GM12891 (cell line): Measurements from ENCODE around the gene CHST9.
"Not testable (repeated sequence)": the region's sequence is repeated elsewhere in the genome, so short reads cannot be mapped to it uniquely, and the experiment has no call there.

Experiments
- DNase-seq: peaks from one replicate; pipeline ENCODE4 v3.0.0; 2011; ENCODE audit warnings: low spot score; ENCODE audit not compliant: insufficient read length
- FAIRE-seq: peaks from 2 replicates; lab custom pipeline; 2011; peaks lifted over from hg19 to GRCh38; lab: Jason Lieb, UNC
- PAX5 ChIP-seq: IDR thresholded peaks from 2 replicates; pipeline ENCODE4 v1.6.1; 2011; ENCODE audit warnings: low read length, moderate library complexity, mild to moderate bottlenecking; ENCODE audit not compliant: insufficient read depth, severe bottlenecking
- POLR2A ChIP-seq: IDR thresholded peaks from 2 replicates; pipeline ENCODE4 v1.6.1; 2011; ENCODE audit warnings: low read depth, low read length, control low read depth
- POLR2AphosphoS5 ChIP-seq: IDR thresholded peaks from 2 replicates; pipeline ENCODE4 v1.6.1; 2011; ENCODE audit warnings: low read depth, low read length, control low read depth
- POU2F2 ChIP-seq: IDR thresholded peaks from 2 replicates; pipeline ENCODE4 v1.6.1; 2011; ENCODE audit warnings: low read depth, mild to moderate bottlenecking, control low read depth, low read length, moderate library complexity
- SPI1 ChIP-seq: IDR thresholded peaks from 2 replicates; pipeline ENCODE4 v1.6.1; 2011; ENCODE audit warnings: low read depth, low read length, control low read depth
- TAF1 ChIP-seq: IDR thresholded peaks from 2 replicates; pipeline ENCODE4 v1.6.1; 2011; ENCODE audit warnings: low read depth, low read length, control low read depth

CHST9 gene

DNA sequence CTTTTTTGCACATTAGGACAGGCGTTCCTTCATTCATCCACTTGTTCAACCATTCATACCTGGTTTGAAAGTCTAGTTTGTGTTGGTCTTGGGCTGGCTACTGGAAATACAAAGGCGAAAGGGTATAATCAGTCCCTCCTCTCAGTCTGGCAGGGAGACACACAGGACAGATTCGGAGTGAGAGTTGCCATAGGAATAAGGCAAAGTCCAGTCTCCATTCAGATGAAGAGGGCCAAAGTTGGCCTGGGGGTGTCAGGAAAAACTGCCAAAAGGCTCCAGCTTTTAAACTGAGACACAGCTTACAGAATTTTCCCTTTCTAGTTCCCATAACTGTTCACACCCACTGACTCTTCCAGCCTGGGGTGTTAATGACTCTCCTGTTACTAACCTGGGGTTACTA is 223.3 kb downstream of the CHST9 start:
- no peak for TF ChIP-seq POLR2AphosphoS5
- TF ChIP-seq SPI1, result no peak
- no peak for TF ChIP-seq POLR2A
- TF ChIP-seq POU2F2, result no peak
- TF ChIP-seq TAF1, result no peak
- no peak for TF ChIP-seq PAX5
- no peak for FAIRE-seq
- no peak for DNase-seq

DNA sequence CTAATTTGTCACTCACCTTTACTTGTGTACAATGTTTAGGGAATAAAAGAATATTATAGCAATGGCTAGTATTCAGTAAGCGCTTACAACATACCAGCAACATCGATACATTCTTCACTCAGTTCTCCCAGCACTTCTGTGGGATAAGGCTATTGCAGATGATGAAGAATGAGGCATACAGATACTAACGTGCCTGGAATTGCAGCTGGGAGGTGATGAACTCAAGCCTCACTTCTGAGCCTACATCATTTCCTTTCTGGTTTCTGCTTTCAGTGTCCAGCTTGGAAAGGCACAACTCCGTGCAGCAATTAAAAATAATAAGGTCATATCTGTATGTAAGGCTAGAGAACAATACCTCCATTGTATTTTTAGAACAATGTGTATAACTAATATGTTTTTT is 224.2 kb downstream of the CHST9 start:
- FAIRE-seq, result no peak
- TF ChIP-seq POLR2A, result no peak
- no peak for DNase-seq

DNA sequence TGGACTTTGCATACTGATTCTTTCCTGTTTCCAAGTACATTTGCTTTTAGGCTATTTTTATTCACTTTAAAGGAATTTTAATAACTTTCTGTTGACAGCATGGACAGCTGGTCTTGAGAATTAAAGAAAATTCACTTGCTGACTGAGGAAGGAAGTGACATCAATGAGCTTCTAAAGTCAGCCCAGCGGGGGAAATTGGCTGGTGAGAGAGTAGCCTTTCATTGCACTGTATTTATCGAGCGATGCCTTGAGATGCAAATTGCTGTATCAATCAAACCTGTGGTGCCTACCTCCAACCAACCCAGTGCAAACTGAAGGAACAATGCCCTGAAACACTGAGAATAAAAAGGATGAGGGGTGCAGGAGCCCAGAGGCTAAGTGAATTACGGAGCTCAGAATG is 228.2 kb downstream of the CHST9 start:
- no peak for FAIRE-seq

DNA sequence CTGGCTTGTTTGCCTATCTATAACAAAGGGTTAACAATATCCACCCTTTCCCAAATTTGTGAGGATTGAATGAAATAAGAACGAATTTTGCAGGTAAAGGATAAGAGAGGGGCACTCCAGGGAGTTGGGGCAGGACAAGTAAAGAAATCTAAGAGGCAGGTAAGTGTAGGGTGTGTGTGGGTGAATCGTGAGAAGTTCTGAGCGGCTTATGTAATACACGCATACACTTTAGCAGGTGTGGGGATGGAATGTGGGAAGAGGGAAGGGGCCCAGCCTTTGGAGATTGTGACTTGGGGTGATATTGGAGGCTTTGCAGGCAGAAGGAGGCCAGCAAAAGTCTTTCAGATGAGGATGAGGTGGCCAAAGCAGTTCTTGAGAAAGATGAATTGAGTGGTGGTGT is 236.4 kb downstream of the CHST9 start:
- no peak for DNase-seq
- TF ChIP-seq SPI1 (no peak), POU2F2 (no peak), TAF1 (no peak), POLR2AphosphoS5 (no peak), POLR2A (no peak), PAX5 (no peak)
- no peak for FAIRE-seq

More for the DNA sequence above, 228.2 kb downstream of the CHST9 start:
- DNase-seq, result no peak
- TF ChIP-seq SPI1, result no peak
- no peak for TF ChIP-seq POLR2A
- no peak for TF ChIP-seq POU2F2
- no peak for TF ChIP-seq POLR2AphosphoS5
- TF ChIP-seq PAX5, result no peak
- TF ChIP-seq TAF1, result no peak

DNA sequence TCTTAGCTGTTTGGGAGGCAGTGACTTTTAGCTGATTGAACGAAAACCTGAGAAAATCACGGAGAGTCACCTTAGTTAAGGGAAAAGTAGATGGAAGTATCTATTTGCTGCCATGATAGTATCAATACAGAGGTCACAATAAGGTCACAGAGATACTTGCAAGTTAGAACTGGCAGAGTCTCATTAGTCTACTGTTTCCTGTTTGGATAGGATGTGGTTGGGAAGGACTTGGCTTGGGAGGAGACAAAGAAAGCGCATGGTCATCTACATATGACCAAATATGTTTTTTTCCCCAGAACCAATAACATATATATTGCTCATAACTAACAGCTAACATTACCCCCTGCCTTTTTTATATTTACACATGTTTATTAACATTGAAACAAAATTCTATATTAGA is 241.2 kb downstream of the CHST9 start:
- DNase-seq, result no peak
- no peak for FAIRE-seq
- TF ChIP-seq POLR2A, result no peak
- no peak for TF ChIP-seq TAF1
- TF ChIP-seq POLR2AphosphoS5, result no peak
- TF ChIP-seq PAX5, result no peak
- TF ChIP-seq POU2F2, result no peak
- no peak for TF ChIP-seq SPI1

DNA sequence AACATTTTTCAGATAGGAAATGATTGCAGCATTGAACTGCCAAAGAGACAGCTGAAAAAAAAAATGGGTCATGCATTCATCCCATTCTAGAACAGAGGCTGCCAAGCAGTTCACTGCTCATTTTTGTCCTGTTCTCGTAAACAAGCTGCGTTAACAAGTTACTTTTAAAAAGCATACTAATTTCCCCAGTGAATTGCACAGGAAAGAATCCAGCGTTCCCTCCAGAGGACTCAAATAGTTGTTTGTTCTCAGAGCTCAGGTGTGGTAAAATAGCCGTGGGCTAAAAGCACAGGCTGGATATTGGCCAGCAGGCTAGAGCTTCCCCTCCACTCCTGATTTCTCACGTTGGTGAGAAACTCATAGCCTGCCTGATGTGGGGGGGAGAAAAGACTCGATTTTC is 243.5 kb downstream of the CHST9 start:
- FAIRE-seq (no peak), DNase-seq (no peak)
- TF ChIP-seq TAF1, result no peak
- TF ChIP-seq SPI1, result no peak
- no peak for TF ChIP-seq POU2F2
- TF ChIP-seq POLR2A, result no peak
- TF ChIP-seq PAX5, result no peak

DNA sequence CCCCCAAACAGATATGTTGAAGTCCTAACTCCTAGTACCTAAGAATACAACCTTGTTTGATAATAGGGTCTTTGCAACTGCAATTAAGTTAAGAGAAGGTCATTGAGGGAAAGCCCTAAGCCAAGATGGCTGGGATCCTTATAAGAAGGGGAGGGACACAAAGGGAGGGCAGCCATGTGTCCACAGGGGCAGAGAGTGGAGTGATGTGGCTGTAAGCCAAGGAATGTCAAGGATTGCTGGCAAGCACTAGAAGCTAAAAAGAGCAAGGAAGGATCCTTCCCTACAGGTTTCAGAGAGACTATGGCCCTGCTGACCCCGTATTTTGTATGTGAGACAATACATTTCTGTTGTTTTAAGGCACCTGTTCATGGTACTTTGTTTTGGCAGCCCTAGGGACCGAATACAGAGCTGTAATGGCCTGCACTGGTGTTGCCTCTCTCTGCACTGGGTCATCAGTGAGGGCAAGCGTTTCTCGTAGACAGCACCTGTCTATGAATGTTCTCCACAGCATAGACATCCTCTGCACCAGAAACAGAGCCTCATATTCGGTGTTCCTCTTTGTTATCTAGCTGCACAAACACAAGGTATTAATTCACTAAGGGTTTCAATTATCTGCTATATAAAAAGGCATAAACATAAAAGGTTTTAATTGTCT is 244.2 kb downstream of the CHST9 start:
- DNase-seq (no peak), FAIRE-seq (no peak)
- TF ChIP-seq SPI1, result no peak
- TF ChIP-seq PAX5, result no peak
- TF ChIP-seq POU2F2, result no peak

DNA sequence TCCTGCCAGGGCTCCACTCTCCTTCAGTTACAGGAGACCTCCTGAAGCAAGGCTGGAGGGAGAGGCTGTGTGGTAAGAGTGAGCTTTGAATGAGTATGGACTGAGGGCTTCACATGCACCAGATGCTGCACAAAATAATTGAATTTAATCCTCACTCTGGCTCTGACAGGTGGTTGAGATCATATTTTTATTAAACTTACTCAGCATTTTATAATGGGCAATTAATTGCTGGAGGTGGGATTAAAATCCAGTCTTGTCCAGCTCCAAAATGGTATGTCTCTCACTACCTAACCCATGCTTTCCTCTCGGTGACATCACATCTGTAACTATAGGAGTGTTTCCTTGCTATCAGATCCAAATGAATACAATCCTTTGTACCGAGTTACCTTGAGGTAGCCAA is 253.4 kb downstream of the CHST9 start:
- no peak for FAIRE-seq
- no peak for DNase-seq
- TF ChIP-seq POU2F2, result no peak
- TF ChIP-seq TAF1, result no peak
- TF ChIP-seq PAX5, result no peak
- no peak for TF ChIP-seq POLR2A

DNA sequence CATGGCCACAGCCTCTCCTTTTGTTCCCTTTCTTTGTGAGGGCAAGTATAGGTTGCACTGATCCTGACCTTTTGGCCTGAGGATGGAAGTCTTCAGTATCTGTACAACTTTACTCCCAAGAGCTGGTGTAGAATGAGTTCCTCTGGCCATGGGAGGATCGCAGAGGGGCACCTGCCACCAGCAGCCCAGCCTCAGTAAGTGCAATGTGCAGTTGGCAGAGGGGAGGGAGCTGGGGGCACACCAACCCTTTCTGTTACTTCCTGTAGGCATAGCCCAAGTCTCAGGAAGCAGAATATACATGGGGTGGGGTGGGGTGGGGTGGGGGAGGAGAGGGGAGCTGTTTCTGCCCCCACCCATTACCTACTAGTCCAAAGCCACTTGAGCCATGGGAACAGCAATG is 254.5 kb downstream of the CHST9 start:
- no peak for TF ChIP-seq POU2F2
- TF ChIP-seq SPI1, result no peak
- no peak for TF ChIP-seq POLR2A
- TF ChIP-seq POLR2AphosphoS5, result no peak
- TF ChIP-seq TAF1, result no peak
- no peak for TF ChIP-seq PAX5
- no peak for DNase-seq
- FAIRE-seq, result no peak

DNA sequence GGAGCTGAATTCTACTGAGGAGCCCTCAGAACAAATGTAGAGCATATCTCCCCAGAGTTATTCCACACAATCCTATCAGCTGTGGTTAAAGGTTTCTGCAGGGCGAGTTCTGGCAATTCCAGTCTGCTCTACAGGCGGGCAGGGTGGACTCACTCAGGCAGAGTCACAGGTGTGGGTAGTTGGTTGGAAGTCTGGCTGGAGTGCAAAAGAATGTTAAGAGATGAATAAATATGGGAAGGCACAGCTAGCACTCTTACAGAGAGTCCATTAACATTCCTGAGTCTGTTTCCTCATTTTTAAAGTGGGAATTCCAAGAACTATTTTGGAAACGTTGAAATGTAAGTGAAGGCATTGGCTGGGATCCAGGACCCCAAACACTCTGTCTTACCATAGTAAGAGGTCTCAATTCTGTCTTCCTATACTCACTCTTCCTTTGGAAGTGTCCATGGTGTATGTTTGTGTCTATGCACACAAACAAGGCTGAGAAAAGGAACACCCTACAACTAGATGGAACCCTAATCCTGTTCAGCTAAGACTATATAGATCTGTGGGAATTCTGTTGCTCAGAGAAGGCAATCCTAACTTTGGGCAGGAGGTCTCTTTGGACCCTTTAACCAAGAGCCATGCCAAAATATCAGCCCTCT is 256.3 kb downstream of the CHST9 start:
- DNase-seq (no peak), FAIRE-seq (no peak)
- TF ChIP-seq TAF1 (no peak), POLR2A (no peak), POLR2AphosphoS5 (no peak), PAX5 (no peak)

DNA sequence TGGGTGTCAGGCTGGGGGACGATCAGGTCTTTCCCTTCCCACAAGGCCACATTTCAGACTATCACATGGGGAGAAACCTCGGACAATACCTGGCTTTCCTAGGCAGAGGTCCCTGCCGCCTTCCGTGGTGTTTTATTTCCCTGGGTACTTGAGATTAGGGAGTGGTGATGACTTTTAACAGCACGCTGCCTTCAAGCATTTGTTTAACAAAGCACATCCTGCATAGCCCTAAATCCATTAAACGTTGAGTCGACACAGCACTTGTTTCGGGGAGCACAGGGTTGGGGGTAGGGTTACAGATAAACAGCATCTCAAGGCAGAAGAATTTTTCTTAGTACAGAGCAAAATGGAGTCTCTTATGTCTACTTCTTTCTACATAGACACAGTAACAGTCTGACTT is 257.3 kb downstream of the CHST9 start:
- not testable (repeated sequence) for DNase-seq, FAIRE-seq
